Neural cell (in vitro differentiated cells): ENCODE measurements around the gene DKC1. TPM values are rescaled to one million over a fixed set of nuclear protein-coding genes. Genes with fewer than 3 reads are reported as not detected.

Experiments
- H2AFZ ChIP-seq: fragments of 200-600, 300-800 bp; sonication (generic), shearing (Covaris generic); 2 replicates; pipeline ENCODE4 v1.6.0; 2014; ENCODE audit warnings: low read depth, mild to moderate bottlenecking, antibody characterized with exemption, low read length, moderate library complexity
- H3F3A ChIP-seq: fragments of 200-600 bp; shearing (Covaris generic); 2 replicates; pipeline ENCODE4 v1.6.1; 2016; ENCODE audit warnings: mild to moderate bottlenecking, moderate library complexity, mixed read lengths, antibody characterized with exemption, low read length; ENCODE audit not compliant: insufficient read depth, poor library complexity, severe bottlenecking
- H3K27ac ChIP-seq: fragments of 200-600, 300-800 bp; sonication (generic), shearing (Covaris generic); 2 replicates; pipeline ENCODE4 v1.5.1; 2014; ENCODE audit warnings: mild to moderate bottlenecking, low read length, moderate library complexity
- H3K27me3 ChIP-seq: fragments of 300-800, 200-600 bp; sonication (generic), shearing (Covaris generic); 2 replicates; pipeline ENCODE4 v1.6.0; 2014; ENCODE audit warnings: mild to moderate bottlenecking, low read depth, low read length, moderate library complexity; ENCODE audit not compliant: insufficient read depth
- H3K36me3 ChIP-seq: fragments of 300-800, 200-600 bp; sonication (generic), shearing (Covaris generic); 2 replicates; pipeline ENCODE4 v1.5.1; 2014; ENCODE audit warnings: mild to moderate bottlenecking, antibody characterized with exemption, low read length, moderate library complexity; ENCODE audit not compliant: insufficient read depth
- H3K4me2 ChIP-seq: fragments of 300-800, 200-600 bp; sonication (generic), shearing (Covaris generic); 2 replicates; pipeline ENCODE4 v1.6.0; 2014; ENCODE audit warnings: mild to moderate bottlenecking, low read length
- H3K4me3 ChIP-seq: fragments of 300-800, 200-600 bp; sonication (generic), shearing (Covaris generic); 2 replicates; pipeline ENCODE4 v1.5.1; 2014; ENCODE audit warnings: mild to moderate bottlenecking, low read length, moderate library complexity
- H3K79me2 ChIP-seq: fragments of 200-600 bp; shearing (Covaris generic); replicated peaks from 2 replicates; pipeline ENCODE4 v1.6.0; 2014; ENCODE audit warnings: mild to moderate bottlenecking, low read length, moderate library complexity; ENCODE audit not compliant: insufficient read depth
- H3K9ac ChIP-seq: fragments of 300-800, 200-600 bp; sonication (generic), shearing (Covaris generic); 2 replicates; pipeline ENCODE4 v1.6.1; 2016; ENCODE audit warnings: mild to moderate bottlenecking, low read length, mixed read lengths
- H3K9me2 ChIP-seq: fragments of 200-600 bp; shearing (Covaris generic); 2 replicates; pipeline ENCODE4 v1.6.1; 2016; ENCODE audit warnings: mild to moderate bottlenecking, low read length, mixed read lengths; ENCODE audit not compliant: insufficient read depth
- H3K9me3 ChIP-seq: fragments of 200-600, 300-800 bp; sonication (generic), shearing (Covaris generic); 2 replicates; pipeline ENCODE4 v1.6.1; 2016; ENCODE audit warnings: mild to moderate bottlenecking, mixed run types, low read length, moderate library complexity, mixed read lengths
- H4K20me1 ChIP-seq: fragments of 200-600 bp; shearing (Covaris generic); 2 replicates; pipeline ENCODE4 v1.6.1; 2016; ENCODE audit warnings: mild to moderate bottlenecking, mixed run types; ENCODE audit not compliant: insufficient read depth
- EP300 ChIP-seq: fragments of 450-650 bp; conservative IDR thresholded peaks from 2 replicates; pipeline ENCODE4 v1.6.1; 2014; ENCODE audit warnings: antibody characterized with exemption, mild to moderate bottlenecking, moderate library complexity; ENCODE audit not compliant: poor library complexity, severe bottlenecking
- EZH2 ChIP-seq: fragments of 200-600, 300-800 bp; shearing (Covaris generic), sonication (generic); IDR thresholded peaks from 2 replicates; pipeline ENCODE4 v1.6.1; 2014; ENCODE audit warnings: antibody characterized with exemption, low read length, borderline replicate concordance, mild to moderate bottlenecking; ENCODE audit not compliant: insufficient read depth, poor library complexity, severe bottlenecking
- MXI1 ChIP-seq: fragments of 450-650 bp; conservative IDR thresholded peaks from 2 replicates; pipeline ENCODE4 v1.6.1; 2014; ENCODE audit warnings: antibody characterized with exemption, mild to moderate bottlenecking; ENCODE audit not compliant: poor library complexity, severe bottlenecking
- POLR2AphosphoS5 ChIP-seq: IDR thresholded peaks from 2 replicates; pipeline ENCODE4 v1.6.1; 2012
- RAD21 ChIP-seq: fragments of 450-650 bp; conservative IDR thresholded peaks from 2 replicates; pipeline ENCODE4 v1.6.1; 2014; ENCODE audit warnings: antibody characterized with exemption, mild to moderate bottlenecking, moderate library complexity
- SMC3 ChIP-seq: fragments of 450-650 bp; conservative IDR thresholded peaks from 2 replicates; pipeline ENCODE4 v1.6.1; 2014; ENCODE audit warnings: antibody characterized with exemption, mild to moderate bottlenecking, moderate library complexity; ENCODE audit not compliant: poor library complexity
- TAF1 ChIP-seq: IDR thresholded peaks from 2 replicates; pipeline ENCODE4 v1.6.1; 2012; ENCODE audit warnings: low read depth
- polyA plus RNA-seq: library from polyadenylated mRNA; depleted of rRNA; stranded (reverse); fragments of >200 nt; gene quantifications from 2 replicates; pipeline ENCODE4 v1.2.3, GENCODE V29; 2014
- TF ChIP-seq, protein P1 (sequence below): IDR thresholded peaks from 2 replicates; pipeline ENCODE4 v1.6.1; 2012; ENCODE audit warnings: borderline replicate concordance
- TF ChIP-seq, protein P2 (sequence below): fragments of 450-650 bp; IDR thresholded peaks from 2 replicates; pipeline ENCODE4 v1.5.1; 2014; ENCODE audit warnings: antibody characterized with exemption, mild to moderate bottlenecking, moderate library complexity; ENCODE audit not compliant: poor library complexity, severe bottlenecking

The DKC1 gene
- polyA plus RNA-seq, 1 donor from 2014 or later = 32.1 TPM

DNA sequence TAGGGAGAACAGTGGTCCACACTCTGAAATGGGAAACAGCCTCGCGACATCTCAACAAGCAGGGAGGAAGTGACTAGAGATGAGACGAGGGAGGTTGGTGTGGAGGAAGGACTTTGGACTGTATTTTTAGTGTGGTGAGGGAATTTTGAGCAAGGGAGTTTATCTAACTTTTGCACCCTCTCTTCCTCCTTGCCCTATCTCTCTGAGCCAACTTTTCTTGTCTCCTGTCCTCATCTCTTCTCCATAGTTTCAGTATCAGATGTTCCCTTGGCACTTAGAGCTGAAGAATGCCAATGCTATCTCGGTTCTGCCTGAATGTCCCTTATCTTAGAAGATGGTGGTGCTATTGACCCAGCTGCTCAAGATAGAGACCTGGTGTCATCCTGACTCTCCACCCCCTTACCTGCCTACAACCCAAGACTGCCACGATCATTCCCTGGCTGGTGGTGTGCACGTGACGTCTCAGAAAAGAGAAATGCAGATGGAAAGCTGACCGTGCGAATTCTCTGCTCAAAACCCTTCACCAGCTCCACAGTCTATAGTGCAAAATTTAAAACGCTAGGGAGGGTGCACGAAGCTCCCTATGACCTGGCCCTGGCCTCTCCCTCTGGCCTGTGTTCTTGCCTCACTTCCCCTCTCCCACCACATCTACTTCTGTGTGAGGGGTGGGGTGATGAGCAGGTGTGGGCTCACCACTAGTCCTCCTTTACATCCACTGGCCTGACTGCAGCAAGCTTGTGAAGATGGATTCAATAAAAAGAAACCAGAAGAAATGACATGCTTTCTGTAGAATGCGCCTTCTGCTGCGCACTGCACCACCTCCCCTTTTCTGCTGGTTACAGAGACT is 21.7 kb downstream of the DKC1 start:
- no peaks in the 10 kb centered on the region for H3K27me3 ChIP-seq
- H3K9me2 ChIP-seq = no peaks in the 10 kb centered on the region
- H3K27ac ChIP-seq = no peak overlapping the region
- H3K4me3 ChIP-seq = no peak overlapping the region
- H4K20me1 ChIP-seq = no peaks in the 10 kb centered on the region
- no peak for TF ChIP-seq POLR2AphosphoS5
- no peak for TF ChIP-seq EZH2
- TF ChIP-seq RAD21 = no peak
- no peak for TF ChIP-seq SMC3
- no peak for TF ChIP-seq TAF1
- TF ChIP-seq EP300 = no peak
- TF ChIP-seq, protein P1, sequence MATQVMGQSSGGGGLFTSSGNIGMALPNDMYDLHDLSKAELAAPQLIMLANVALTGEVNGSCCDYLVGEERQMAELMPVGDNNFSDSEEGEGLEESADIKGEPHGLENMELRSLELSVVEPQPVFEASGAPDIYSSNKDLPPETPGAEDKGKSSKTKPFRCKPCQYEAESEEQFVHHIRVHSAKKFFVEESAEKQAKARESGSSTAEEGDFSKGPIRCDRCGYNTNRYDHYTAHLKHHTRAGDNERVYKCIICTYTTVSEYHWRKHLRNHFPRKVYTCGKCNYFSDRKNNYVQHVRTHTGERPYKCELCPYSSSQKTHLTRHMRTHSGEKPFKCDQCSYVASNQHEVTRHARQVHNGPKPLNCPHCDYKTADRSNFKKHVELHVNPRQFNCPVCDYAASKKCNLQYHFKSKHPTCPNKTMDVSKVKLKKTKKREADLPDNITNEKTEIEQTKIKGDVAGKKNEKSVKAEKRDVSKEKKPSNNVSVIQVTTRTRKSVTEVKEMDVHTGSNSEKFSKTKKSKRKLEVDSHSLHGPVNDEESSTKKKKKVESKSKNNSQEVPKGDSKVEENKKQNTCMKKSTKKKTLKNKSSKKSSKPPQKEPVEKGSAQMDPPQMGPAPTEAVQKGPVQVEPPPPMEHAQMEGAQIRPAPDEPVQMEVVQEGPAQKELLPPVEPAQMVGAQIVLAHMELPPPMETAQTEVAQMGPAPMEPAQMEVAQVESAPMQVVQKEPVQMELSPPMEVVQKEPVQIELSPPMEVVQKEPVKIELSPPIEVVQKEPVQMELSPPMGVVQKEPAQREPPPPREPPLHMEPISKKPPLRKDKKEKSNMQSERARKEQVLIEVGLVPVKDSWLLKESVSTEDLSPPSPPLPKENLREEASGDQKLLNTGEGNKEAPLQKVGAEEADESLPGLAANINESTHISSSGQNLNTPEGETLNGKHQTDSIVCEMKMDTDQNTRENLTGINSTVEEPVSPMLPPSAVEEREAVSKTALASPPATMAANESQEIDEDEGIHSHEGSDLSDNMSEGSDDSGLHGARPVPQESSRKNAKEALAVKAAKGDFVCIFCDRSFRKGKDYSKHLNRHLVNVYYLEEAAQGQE = no peak
- TF ChIP-seq MXI1 = no peak
- TF ChIP-seq, protein P2, sequence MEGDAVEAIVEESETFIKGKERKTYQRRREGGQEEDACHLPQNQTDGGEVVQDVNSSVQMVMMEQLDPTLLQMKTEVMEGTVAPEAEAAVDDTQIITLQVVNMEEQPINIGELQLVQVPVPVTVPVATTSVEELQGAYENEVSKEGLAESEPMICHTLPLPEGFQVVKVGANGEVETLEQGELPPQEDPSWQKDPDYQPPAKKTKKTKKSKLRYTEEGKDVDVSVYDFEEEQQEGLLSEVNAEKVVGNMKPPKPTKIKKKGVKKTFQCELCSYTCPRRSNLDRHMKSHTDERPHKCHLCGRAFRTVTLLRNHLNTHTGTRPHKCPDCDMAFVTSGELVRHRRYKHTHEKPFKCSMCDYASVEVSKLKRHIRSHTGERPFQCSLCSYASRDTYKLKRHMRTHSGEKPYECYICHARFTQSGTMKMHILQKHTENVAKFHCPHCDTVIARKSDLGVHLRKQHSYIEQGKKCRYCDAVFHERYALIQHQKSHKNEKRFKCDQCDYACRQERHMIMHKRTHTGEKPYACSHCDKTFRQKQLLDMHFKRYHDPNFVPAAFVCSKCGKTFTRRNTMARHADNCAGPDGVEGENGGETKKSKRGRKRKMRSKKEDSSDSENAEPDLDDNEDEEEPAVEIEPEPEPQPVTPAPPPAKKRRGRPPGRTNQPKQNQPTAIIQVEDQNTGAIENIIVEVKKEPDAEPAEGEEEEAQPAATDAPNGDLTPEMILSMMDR = no peak
- no peaks in the 10 kb centered on the region for H3K36me3 ChIP-seq
- H3K9ac ChIP-seq = no peak overlapping the region
- no peaks in the 10 kb centered on the region for H3K9me3 ChIP-seq
- no peak overlapping the region for H2AFZ ChIP-seq
- no peak overlapping the region for H3K4me2 ChIP-seq
- no peaks in the 10 kb centered on the region for H3K79me2 ChIP-seq
- H3F3A ChIP-seq = no peaks in the 10 kb centered on the region

DNA sequence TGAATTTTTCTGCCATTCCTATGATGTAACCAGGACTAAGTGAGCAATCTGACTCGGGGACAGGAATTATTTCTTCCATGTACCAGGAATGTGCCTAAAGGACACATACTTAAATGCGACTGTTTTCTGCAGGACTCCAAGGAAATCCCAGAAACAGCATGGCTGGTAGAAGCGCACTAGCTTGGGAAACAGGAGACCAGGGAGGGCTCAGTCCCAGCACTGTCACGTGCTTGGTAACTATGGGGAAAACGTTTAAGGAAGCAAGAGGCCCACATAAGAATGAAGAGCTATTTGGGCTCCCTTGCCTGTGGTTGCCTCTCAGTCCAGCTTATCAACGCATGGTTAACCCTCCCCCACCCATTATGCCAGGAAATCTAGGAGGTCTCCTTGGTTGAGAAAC is 23.1 kb downstream of the DKC1 start:
- no peak overlapping the region for H3K4me3 ChIP-seq
- H3K36me3 ChIP-seq = no peaks in the 10 kb centered on the region
- no peak overlapping the region for H3K9ac ChIP-seq
- no peaks in the 10 kb centered on the region for H4K20me1 ChIP-seq
- H3K4me2 ChIP-seq = no peak overlapping the region
- no peak overlapping the region for H3K27ac ChIP-seq
- H3K79me2 ChIP-seq = no peaks in the 10 kb centered on the region
- no peaks in the 10 kb centered on the region for H3F3A ChIP-seq
- H3K27me3 ChIP-seq = no peaks in the 10 kb centered on the region
- no peaks in the 10 kb centered on the region for H3K9me2 ChIP-seq
- TF ChIP-seq EZH2 = no peak
- TF ChIP-seq SMC3 = no peak
- no peak for TF ChIP-seq EP300
- TF ChIP-seq, protein P2 = no peak
- TF ChIP-seq, protein P1 = no peak
- no peak for TF ChIP-seq RAD21
- no peak for TF ChIP-seq MXI1
- TF ChIP-seq TAF1 = no peak
- H3K9me3 ChIP-seq = no peaks in the 10 kb centered on the region
- no peak overlapping the region for H2AFZ ChIP-seq
